RKO (cell line): ENCODE data around the gene FAM3D.
A peak's percentile ranks its signal among the peaks of the same experiment; 100 is the strongest.
"Not testable (repeated sequence)": the region's sequence is repeated elsewhere in the genome, so short reads cannot be mapped to it uniquely, and the experiment has no call there.

ENCODE experiments used
- DNase-seq: peaks from one replicate; pipeline ENCODE4 v3.0.0-alpha.2; 2016; ENCODE audit warnings: low spot score

Gene FAM3D, protein sequence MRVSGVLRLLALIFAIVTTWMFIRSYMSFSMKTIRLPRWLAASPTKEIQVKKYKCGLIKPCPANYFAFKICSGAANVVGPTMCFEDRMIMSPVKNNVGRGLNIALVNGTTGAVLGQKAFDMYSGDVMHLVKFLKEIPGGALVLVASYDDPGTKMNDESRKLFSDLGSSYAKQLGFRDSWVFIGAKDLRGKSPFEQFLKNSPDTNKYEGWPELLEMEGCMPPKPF

DNA sequence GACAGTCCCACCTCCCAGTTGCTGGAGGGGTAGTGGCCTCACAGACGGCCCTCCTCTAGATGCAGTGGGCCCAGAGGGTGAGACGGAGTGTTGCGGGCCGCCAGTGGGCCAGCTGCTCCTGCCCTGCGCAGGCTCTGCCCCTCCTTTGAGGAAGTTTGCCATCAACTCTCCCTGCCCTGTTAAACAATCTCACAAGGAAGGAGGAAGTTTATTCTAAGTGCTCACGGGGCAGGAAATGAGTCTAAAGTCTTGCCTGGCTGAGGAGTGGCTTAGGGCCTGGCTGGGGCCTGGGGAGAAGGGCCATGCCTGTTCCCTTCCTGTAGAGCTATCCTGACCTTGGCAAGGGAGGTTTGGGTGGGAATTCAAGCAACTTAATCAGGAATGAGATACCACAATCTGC is at the start of gene FAM3D:
Gene FAM3D, minus strand, starts transcription at position 92 of the 400 bp plus-strand sequence. CDS start 11,211 bp downstream, outside the sequence.
- DNase-seq, result no peak

DNA sequence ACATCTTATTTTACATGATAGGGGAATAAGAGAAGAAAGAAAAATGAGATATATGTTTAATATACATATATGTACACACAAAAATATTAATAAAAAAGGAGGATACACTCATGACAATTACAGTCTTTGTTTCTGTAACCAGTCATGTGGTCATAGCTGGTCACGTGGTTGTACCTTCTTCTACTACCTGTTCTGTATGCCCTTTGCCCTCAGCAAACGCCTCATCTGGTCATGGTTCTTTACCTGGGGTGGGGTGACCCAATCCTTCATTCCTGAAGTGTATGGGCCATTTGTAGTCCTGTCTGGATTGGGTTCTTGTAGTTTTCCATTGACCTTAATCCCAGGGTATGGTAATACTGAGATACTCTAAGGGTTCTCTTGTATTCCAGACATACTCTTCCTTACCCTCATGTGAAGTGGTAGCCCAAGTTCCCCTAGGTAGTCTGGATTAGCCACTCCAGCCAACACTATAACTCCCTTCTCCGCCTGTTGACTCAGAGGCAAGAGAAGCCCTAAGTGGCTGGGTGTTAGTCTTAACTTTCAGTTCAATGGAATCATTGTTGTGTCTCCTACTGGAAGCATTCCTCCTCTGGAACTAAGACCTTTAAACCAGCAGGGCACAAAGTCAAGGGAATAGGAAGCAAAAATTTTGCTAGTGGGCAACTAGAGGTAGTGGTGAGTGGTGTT is 47.3 kb upstream of the FAM3D start:
- no peak for DNase-seq

DNA sequence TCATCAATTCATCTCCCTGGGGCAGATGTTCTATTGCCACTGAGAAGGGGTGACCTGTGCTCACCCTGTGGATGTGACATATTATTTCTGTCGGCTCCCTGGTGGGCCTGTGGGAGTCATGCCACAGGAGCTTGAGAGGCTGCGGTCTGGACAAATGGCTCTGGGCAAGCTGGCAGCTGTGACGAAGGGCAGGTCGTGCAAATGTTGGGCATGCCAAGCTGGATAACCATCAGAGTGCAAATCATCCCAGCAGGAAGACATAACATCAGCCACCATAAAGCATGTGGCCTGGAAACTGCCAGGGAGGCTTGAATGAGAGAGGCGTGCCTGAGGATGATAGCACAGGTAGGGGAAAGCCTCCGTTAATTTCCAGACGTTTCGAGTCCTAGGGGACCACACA is 45.3 kb upstream of the FAM3D start:
- DNase-seq, result no peak

DNA sequence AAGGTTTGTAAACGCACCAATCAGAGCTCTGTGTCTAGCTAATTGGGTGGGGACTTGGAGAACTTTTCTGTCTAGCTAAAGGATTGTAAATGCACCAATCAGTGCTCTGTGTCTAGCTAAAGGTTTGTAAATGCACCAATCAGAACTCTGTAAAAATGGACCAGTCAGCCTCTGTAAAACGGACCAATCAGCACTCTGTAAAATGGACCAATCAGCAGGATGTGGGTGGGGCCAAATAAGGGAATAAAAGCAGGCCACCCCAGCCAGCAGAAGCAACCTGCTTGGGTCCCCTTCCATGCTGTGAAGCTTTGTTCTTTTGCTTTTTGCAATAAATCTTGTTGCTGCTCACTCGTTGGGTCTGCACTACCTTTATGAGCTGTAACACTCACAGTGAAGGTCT is 42.4 kb upstream of the FAM3D start:
- DNase-seq, result not testable (repeated sequence)

DNA sequence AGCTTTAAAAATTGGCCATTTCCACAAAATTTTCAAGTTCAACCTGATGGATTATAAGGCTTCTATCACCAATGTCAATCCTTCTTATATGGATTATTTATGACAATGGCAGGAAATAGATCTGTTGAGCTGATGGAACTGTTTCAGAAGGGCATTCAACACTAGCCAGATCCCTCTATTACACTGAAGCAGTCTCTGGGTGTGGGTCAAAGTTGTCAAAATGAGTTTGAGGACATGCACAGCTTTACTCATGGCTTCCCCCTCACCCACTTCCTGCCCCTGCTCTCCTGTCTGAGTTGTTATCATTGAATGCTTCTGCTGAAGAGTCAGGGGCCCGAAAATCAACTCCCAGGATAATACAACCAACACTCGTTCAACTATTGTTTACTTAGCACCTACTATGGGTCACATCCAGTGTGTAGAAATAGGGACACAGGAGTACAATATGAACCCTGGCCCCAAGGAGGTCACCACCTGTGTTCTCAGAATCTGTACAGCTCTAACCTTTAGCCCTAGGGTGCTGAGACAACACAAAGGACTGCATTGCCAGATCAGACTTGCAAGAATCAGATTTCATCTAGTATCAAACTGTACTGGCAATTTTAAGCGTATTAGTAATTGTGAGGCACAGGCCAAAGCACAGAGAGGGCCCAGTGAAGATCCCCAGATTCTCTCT is 41.7 kb upstream of the FAM3D start:
- DNase-seq, result no peak

DNA sequence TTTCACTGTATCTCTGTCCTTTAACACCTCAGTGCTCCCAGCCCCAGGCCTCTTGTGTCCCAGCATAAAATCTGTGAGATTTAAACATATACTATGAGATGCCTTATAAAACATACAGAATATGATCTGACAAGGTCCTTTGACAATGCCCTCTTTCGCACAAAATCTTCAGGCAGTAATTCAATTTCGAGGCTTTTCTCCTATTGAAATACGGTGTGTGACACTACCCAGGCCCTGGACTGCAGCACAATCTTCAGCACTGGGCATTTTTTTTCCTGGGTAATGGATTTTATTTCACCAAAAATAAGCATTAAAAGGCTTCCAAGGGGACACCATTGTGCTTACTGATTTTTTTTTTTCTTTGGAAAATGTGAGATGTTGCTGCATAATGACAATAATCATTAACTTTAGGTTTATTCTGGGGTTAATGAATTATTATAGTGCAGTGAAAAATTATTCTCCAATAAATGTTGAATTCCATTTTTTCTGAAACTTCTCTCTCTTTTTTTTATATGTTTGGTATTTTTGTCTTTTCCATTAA is 40.9 kb upstream of the FAM3D start:
- no peak for DNase-seq

DNA sequence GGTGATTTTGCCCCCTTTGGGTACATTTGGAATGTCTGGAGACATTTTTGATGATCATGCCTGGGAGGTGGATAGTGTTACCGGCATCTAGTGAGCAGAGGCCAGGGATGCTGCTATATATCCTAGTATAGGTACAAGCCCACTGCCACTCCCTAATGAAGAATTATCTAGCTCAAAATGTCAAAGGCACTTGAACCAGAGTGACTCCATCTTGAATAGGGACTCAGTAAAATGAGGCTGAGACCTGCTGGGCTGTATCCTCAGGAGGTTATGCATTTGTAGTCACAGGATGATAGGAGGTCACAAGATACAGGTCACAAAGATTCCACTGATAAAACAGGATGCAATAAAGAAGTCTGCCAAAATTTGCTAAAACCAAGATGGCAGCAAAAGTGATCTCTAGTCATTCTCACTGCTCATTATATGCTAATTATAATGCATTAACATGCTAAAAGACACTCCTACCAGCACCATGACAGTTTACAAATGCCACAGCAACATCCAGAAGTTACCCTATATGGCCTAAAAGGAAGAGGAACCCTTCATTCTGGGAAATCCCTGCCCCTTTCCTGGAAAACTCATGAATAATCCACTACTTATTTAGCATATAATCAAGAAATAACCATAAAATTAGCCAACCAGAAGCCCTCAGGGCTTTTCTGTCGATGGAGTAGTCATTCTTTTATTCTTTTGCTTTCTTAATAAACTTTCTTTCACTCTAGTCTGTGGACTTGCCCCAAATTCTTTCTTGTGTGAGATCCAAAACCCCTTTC is 40.0 kb upstream of the FAM3D start:
- no peak for DNase-seq

DNA sequence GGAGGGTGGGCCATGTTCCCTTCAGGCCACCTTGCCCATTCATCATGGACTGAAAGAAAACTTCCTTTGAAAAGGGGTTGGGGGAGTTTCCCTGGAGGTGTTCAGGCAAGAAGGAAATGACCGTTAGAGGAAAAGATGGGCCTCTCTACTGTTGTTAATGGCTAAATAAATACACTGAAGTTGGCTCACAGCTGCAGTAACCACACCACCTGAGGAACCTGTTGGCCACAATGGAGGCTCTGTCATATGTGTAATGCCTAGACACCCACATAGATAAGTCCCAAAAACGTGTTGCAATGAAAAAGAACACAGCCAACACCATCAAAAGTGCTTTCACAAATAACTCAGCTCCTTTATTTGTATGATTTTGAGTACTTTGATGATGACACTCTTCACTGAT is 38.2 kb upstream of the FAM3D start:
- DNase-seq, result no peak

DNA sequence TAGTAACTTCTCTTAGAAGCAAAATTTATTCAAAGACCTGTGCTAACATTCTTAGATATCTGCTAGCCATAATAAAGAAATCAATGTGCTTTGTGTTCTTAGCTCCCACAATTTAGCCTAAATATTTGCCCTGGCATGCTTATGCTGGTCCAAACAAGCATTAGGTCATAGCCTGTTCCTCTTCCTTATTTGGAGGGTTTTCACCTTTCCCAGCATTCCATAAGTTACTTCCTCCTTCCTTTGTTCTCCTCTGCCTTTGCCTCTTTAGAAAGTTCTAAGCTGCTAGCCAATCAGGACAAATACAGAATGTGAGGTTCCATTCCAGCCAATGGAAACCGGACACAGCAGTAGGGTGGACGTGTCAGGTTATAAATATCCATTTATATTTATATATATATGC is 37.7 kb upstream of the FAM3D start:
- DNase-seq, result not testable (repeated sequence)

DNA sequence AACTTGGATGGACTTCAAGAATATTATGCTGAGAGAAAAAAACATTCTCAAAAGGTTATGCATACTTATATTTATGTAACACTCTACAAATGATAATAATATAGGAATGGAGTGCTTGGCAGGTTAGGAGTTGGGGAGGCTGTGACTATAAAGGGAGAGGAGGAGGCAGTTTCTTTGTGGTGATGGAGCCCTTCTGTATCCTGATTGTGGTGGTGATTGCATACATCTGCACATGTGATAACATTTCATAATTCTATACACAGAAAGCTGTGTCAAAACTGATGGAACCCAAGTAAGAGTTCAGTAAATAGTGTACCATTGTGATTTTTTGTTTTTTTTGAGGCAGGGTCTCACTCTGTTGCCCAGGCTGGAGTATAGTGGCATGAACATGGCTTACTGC is 31.7 kb upstream of the FAM3D start:
- DNase-seq, result no peak

DNA sequence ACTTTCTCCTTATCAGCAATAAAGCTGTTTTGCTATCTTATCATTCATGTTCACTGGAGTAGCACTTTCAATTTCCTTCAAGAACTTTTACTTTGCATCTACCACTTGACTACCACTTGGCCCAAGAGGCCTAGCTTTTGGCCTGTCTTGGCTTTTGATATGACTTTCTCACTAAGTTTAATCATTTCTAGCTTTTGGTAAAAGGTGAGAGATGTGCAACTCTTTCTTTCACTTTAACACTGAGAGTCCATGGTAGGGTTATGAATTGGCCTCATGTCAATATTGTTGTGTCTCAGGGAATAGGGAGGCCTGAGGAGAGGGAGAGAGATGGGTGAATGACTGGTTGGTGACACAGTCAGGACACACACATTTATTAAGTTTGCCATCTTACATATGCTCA is 31.0 kb upstream of the FAM3D start:
- DNase-seq, result no peak

DNA sequence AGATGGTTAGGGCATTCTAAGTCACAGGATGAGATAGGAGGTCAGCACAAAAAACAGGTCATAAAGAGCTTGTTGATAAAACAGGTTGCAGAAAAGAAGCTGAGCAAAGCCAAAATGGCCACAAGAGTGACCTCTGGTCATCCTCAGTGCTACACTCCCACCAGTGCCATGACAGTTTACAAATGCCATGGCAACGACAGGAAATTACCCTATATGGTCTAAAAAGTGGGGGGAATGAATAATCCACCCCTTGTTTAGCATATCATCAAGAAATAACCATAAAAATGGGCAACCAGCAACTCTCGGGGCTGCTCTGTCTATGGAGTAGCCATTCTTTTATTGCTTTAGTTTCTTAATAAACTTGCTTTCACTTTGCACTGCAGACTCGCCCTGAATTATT is 30.2 kb upstream of the FAM3D start:
- DNase-seq, result not testable (repeated sequence)

DNA sequence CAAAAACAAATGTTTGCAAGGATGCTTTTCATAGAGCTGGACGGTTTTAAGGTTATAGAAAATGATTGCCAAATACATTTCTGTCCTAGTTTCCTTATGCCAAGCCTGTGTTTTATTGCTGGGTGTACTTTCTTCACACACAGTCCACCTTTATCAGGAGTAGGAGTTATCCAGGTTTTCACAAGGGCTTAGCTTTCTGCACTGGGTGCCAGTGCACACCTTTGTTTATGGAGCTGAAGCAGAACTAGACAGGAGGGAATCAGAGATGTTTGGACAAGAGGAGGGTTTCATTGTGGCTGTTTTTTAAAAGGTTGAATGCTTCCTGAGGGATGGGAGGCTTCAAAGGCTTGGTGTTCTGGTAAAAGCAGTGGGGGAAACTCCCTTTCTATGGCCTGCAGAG is 29.5 kb upstream of the FAM3D start:
- no peak for DNase-seq

DNA sequence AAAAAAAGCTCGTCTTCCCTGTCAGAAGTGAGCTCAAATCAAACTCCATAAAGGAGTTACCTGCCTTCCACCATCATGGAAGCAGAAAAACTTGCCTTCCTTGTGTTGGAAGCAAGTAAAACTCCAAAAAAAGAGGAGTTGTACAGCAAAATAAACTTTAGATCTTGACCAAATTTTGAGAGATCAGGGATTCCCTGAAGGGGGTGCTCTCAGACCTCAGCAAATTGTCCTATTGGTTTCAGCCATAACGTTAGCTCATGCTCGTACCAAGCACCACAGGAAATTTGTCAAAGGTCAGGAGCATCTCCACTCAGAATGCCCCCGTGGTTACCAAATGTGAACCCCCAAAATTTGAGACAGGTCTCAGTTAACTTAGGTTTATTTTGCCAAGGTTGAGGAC is 28.7 kb upstream of the FAM3D start:
- DNase-seq, result not testable (repeated sequence)

DNA sequence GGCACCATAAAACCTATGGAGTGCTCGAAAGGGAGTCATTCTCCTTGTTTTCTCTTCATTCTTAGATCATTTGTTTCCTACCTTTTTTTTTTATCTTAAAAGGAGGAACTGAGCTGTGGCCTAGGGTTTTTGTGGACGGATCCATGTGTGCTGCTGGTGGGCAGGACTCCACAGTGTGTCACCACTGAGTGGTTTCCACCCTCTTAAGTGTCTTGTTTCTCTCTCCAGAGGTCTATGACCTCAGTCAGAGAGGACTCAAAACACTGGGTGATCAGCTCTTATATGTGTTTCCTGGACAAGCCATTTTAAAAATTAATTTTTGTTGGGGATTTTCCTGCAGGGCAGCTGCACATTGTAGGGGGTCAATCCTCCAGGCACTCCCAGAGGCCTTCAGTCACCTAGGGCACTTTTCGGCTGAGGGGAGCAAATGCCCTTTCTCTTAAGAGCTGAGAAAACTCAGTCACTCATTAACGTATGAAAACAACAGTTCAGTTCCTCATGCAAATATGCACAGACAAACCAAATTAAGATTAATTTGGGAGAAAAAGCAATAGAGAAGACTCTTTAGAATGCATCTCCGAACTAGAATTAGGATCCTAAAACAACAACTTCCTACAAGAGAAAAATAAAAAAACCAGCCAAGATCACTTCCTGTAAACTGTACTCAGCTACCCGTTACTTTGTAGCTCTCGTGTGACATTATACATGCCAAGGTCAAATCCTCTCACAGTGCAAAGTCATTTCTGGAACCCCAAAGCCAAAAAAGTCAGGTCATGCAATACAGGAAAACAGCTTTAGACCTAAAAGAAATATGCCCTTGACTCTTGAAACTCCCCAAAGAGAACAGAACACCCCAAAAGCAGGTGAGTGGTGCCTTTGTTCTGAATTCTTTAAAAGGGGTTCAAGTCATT is 27.6 kb upstream of the FAM3D start:
- DNase-seq, result no peak

DNA sequence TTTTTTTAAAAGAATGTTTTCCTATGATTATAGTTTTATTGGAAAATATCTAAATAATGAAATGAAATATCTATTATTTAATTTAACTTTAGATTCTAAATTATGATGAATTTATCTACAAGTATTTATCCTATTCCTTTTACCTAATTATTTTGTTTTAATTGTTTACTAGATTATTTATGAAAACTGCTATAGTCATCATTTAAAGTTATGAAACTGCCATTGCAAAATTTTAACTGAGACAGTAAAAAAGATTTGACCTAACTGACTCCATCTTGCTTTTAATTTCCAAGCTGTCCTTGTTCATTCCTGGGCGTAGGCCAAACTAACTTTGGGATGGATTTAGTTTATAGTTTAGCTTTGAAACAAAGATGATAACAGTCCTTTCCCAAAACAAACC is 25.9 kb upstream of the FAM3D start:
- DNase-seq, result no peak

DNA sequence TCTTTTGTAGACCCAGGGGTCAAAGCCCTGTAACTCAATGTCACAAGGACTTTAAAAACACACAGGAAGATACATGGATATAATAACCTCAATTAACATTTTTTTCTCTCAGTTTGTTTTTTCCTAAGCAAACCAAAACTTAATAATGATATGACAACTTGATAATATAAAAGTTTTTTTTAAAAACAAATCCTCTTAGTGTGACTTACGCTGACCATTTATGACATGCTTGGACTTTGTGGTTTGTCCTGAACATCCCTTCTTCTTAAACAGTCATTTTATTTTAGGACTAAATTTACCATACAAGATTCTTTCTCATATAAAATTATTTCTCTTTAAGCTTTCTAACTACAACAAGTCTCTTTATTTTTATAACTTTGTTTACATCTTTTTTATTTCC is 25.4 kb upstream of the FAM3D start:
- peak; percentile 39 for DNase-seq

DNA sequence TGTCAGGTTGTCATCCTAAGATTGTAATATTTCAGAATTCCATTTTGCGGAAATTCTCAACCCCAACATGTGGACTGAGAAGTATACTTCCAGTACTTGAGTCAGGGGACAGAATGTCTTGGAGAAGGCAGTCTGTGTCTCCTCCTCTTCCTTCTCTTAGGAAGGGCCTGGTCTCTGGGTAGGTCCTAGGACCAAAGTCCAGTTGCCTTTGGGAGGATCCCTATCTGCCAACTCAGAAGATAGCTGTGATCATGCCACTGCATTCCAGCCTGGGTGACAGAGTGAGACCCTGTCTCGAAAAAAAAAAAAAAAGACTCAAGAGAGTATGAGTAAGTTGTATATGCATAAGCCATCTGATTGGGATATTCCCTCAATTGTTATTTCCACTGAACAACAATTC is 23.9 kb upstream of the FAM3D start:
- DNase-seq, result no peak

DNA sequence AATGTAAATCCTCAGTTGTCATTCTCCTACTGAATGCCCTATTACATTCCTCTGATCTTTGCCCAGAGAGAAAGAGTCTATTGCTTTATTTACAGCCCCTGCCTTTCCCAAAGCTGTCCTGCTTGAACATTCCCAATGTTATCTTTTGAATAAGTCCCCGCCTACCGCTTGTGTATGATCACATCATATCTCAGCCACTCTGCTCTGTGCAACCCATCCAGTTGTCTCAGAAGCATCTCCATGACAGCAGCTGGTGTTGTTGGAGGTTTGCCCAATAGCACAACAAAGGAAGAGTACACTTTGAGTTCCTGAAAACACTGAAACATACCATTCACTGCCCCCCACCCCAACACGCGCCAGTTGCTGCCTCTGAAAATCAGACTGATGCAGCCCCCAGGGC is 22.0 kb upstream of the FAM3D start:
- DNase-seq, result no peak

DNA sequence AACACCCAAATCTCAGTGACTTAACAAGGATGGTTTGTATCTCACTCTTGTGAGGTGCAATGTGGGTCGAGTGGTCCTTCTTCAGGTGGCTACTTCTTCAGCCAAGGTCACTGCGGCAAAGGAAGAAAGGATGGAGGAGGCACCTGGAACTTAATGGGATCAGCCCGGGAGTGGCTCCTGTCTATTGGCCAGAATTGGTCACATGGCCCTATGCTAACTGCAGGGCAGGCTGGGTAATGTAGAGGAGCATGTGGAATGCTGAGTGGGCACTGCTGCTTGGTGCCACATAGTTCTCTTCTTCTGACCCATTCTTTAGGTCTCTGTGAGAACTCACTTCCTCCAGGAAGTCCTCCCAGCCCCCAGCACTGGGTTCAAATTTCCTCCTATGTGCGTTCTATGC is 20.3 kb upstream of the FAM3D start:
- DNase-seq, result no peak

DNA sequence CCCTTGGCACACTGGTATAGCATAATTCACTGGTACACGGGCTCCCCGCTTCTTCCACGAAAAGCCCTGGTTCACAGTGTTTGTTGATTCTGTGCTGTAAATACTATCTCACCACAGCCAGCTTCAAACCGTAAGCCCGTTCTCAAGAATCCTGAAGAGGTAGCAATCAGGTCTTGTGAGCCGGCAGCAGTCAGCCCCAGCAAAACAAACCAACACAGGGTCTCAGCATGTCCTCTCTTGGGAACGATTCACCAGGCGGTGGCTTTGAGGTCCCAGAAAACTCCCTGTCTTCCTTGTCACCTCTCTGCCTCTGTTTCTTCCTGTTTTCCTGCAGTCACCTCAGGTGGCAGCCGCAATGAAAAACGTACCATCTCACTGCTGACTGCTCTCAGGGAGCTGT is 19.1 kb upstream of the FAM3D start:
- DNase-seq, result no peak
